ENCODE measurements around the gene CDH22. TPM values are rescaled to one million over a fixed set of nuclear protein-coding genes. Genes with fewer than 3 reads are reported as not detected.

CDH22 gene
- polyA plus RNA-seq, 1 donor from 2014 or later = 2.1 TPM

GRCh38 chr20:46356195-46357029, 48.1 kb upstream of the CDH22 start:
- Histone ChIP-seq H3K27ac (ENCODE audit: low read length) (no peak overlapping the region), H3K27me3 (ENCODE audit: insufficient read depth, low read depth, low read length) (no peaks in the 10 kb centered on the region), H3K4me2 (ENCODE audit: low read length) (no peak overlapping the region), H3F3A (ENCODE audit: insufficient read depth, low read length, poor library complexity, severe bottlenecking) (no peaks in the 10 kb centered on the region), H3K9me3 (ENCODE audit: low read length) (no peaks in the 10 kb centered on the region), H4K20me1 (ENCODE audit: insufficient read depth) (no peaks in the 10 kb centered on the region), H3K4me3 (ENCODE audit: low read length) (no peak overlapping the region), H2AFZ (ENCODE audit: low read depth, low read length) (no peak overlapping the region), H3K36me3 (ENCODE audit: insufficient read depth, low read length) (no peaks in the 10 kb centered on the region), H3K9me2 (ENCODE audit: insufficient read depth, low read length) (no peaks in the 10 kb centered on the region), H3K9ac (ENCODE audit: low read length) (no peak overlapping the region), H3K79me2 (replicated peaks; ENCODE audit: insufficient read depth, low read length) (no peaks in the 10 kb centered on the region)
- TF ChIP-seq POLR2AphosphoS5 (IDR thresholded peaks at IDR 0.05) (no peak), TAF1 (IDR thresholded peaks at IDR 0.05; ENCODE audit: low read depth) (no peak), EZH2 (IDR thresholded peaks at IDR 0.05; ENCODE audit: borderline replicate concordance, insufficient read depth, low read length, poor library complexity, severe bottlenecking) (no peak), REST (IDR thresholded peaks at IDR 0.05; ENCODE audit: borderline replicate concordance) (no peak), MXI1 (conservative IDR thresholded peaks at IDR 0.05; ENCODE audit: poor library complexity, severe bottlenecking) (no peak), CTCF (IDR thresholded peaks at IDR 0.05; ENCODE audit: poor library complexity, severe bottlenecking) (no peak), RAD21 (conservative IDR thresholded peaks at IDR 0.05) (no peak), EP300 (conservative IDR thresholded peaks at IDR 0.05; ENCODE audit: poor library complexity, severe bottlenecking) (no peak)

- TF ChIP-seq POLR2AphosphoS5 (IDR thresholded peaks at IDR 0.05) = no peak
- TF ChIP-seq RAD21 (conservative IDR thresholded peaks at IDR 0.05) = no peak
- TF ChIP-seq REST (IDR thresholded peaks at IDR 0.05; ENCODE audit: borderline replicate concordance) = no peak
- Histone ChIP-seq H3K27ac (ENCODE audit: low read length) (no peak overlapping the region), H2AFZ (ENCODE audit: low read depth, low read length) (no peak overlapping the region), H4K20me1 (ENCODE audit: insufficient read depth) (no peaks in the 10 kb centered on the region), H3F3A (ENCODE audit: insufficient read depth, low read length, poor library complexity, severe bottlenecking) (no peaks in the 10 kb centered on the region), H3K9me2 (ENCODE audit: insufficient read depth, low read length) (no peaks in the 10 kb centered on the region), H3K4me2 (ENCODE audit: low read length) (no peak overlapping the region), H3K9me3 (ENCODE audit: low read length) (no peaks in the 10 kb centered on the region), H3K36me3 (ENCODE audit: insufficient read depth, low read length) (no peaks in the 10 kb centered on the region), H3K4me3 (ENCODE audit: low read length) (no peak overlapping the region), H3K27me3 (ENCODE audit: insufficient read depth, low read depth, low read length) (no peaks in the 10 kb centered on the region), H3K9ac (ENCODE audit: low read length) (no peak overlapping the region), H3K79me2 (replicated peaks; ENCODE audit: insufficient read depth, low read length) (no peaks in the 10 kb centered on the region)
Measured at GRCh38 chr20:46355778-46356177, 47.5 kb upstream of the CDH22 start.

All from neural cell (in vitro differentiated cells).